Measurements from ENCODE around the gene CLRN3.

DNA sequence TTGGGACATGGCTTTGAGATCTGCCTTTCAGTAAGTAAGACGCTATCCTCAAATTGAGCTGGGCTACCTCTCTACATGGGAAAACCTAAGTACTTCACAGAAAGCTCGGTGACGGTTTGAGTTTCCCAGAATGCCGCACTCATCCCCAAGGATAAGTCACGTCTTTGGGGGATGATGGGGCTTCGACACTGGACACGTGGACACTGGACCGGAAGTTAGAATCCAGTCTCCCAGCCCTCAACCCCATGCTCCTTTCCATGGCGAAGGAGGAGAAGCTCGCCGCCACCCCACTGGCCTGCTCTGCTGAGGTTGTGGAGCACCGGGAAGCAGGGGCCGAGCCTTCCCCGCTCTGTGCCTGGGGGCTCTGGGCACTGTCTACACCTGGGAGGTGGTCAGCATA, 41.6 kb upstream of the CLRN3 start:
- TF ChIP-seq CTCF (IDR thresholded peaks at IDR 0.05) (no peak), POLR2A (IDR thresholded peaks at IDR 0.05) (no peak)
